Skeletal muscle tissue (tissue), 4 donors: Measurements from ENCODE around the gene SOX5. TPM values are rescaled to one million over a fixed set of nuclear protein-coding genes. Genes with fewer than 3 reads are reported as not detected.
"Not testable (repeated sequence)": the region's sequence is repeated elsewhere in the genome, so short reads cannot be mapped to it uniquely, and the experiment has no call there.

Experiments
- H3K27ac ChIP-seq: one replicate; pipeline ENCODE4 v1.7.0; 2013; ENCODE audit warnings: mild to moderate bottlenecking, low read depth, low read length, inconsistent platforms
- H3K27me3 ChIP-seq, 3 donors: one replicate each; pipeline ENCODE4 v1.7.0; 2013; ENCODE audit warnings: low read length in 3 of 3; ENCODE audit not compliant: control insufficient read depth in 3 of 3, insufficient read depth in 3 of 3
- H3K36me3 ChIP-seq, 3 donors: one replicate each; pipeline ENCODE4 v1.7.0; 2013; ENCODE audit warnings: low read length in 3 of 3; ENCODE audit not compliant: control insufficient read depth in 3 of 3, insufficient read depth in 3 of 3
- H3K4me1 ChIP-seq, 3 donors: one replicate each; pipeline ENCODE4 v1.7.0; 2013; ENCODE audit warnings: low read length in 3 of 3, mild to moderate bottlenecking in 3 of 3; ENCODE audit not compliant: control insufficient read depth in 3 of 3, insufficient read depth in 3 of 3
- H3K4me3 ChIP-seq, 3 donors: one replicate each; pipeline ENCODE4 v1.7.0; 2013; ENCODE audit warnings: low read length in 3 of 3
- H3K9ac ChIP-seq, 3 donors: one replicate each; pipeline ENCODE4 v1.7.0; 2013; ENCODE audit warnings: low read length in 3 of 3, mild to moderate bottlenecking in 3 of 3, moderate library complexity in 2 of 3, low read depth in 1 of 3
- H3K9me3 ChIP-seq, 3 donors: one replicate each; pipeline ENCODE4 v1.7.0; 2013; ENCODE audit warnings: low read length in 3 of 3; ENCODE audit not compliant: control insufficient read depth in 3 of 3
- total RNA-seq: library from RNA; depleted of rRNA; stranded (reverse); fragments of >200 nt; gene quantifications from one replicate; pipeline ENCODE4 v1.2.3, GENCODE V29; 2014
- donor health status: Osteomylitis.

The SOX5 gene
- total RNA-seq, 1 donor from 2014 or later, result 6.3 TPM

DNA sequence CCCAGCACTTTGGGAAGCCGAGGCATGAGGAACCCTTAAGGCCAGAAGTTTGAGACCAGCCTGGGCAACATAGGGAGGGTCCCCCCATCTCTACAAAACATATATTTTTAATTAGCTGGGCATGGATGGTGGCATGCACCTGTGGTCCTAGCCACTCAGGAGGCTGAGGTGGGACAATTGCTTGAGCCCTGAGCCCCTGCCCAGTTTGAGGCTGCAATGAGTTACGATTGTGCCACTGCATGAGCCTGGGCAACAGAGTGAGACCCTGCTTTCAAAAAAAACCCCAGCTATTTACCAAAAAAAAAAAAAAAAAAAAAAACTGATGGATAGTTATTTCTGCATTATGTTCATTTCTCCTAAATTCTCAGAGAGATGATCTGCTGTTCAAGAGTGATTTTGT lies 230.0 kb downstream of the SOX5 start:
- no peak overlapping the region for H3K9ac ChIP-seq
- H3K4me3 ChIP-seq, result no peak overlapping the region
- no peaks in the 10 kb centered on the region for H3K36me3 ChIP-seq
- H3K27ac ChIP-seq, result no peak overlapping the region
- no peaks in the 10 kb centered on the region for H3K4me1 ChIP-seq
- no peaks in the 10 kb centered on the region for H3K9me3 ChIP-seq
- no peaks in the 10 kb centered on the region for H3K27me3 ChIP-seq

DNA sequence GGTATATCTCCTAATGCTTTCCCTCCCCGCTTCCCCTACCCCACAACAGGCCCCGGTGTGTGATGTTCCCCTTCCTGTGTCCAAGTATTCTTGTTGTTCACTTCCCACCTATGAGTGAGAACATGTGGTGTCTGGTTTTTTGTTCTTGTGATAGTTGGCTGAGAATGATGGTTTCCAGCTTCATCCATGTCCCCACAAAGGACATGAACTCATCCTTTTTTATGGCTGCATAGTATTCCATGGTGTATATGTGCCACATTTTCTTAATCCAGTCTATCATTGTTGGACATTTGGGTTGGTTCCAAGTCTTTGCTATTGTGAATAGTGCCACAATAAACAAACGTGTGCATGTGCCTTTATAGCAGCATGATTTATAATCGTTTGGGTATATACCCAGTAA lies 239.1 kb downstream of the SOX5 start:
- H3K4me3 ChIP-seq, H3K9ac ChIP-seq, H3K4me1 ChIP-seq, H3K36me3 ChIP-seq, H3K9me3 ChIP-seq, H3K27me3 ChIP-seq, H3K27ac ChIP-seq: not testable (repeated sequence)

DNA sequence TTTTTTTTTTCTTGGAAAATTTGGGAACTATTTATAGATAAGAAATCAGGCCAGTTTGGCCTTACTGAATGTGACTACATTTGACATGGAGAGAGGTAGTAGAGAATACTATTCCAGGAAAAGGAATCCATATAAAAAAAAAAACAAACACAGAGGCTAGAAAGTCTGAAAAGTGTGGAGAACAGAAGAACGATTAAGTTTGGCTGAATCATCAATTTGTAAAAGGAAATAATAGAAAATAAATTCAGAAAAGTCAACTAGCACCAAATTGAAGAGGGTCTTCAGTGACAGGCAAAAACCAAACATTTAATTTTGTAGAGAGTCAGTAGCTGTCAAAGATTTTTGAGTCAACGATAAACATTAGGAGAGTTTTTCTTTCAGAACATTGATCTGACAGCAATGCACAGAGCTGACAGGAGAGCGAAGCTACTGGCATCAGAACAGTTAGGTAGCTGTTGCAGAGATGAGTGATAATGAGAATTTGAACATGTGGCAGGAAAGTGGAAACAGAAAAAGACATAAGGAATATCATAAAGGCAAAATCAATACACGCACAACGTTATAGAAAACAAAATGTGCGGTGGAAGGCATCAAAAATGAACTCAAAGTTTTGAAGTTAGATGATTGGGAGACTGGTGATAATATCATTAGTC lies 241.2 kb downstream of the SOX5 start:
- no peaks in the 10 kb centered on the region for H3K4me1 ChIP-seq
- H3K4me3 ChIP-seq, result no peak overlapping the region
- no peaks in the 10 kb centered on the region for H3K36me3 ChIP-seq
- no peaks in the 10 kb centered on the region for H3K9me3 ChIP-seq
- no peaks in the 10 kb centered on the region for H3K27me3 ChIP-seq
- no peak overlapping the region for H3K27ac ChIP-seq
- H3K9ac ChIP-seq, result no peak overlapping the region

DNA sequence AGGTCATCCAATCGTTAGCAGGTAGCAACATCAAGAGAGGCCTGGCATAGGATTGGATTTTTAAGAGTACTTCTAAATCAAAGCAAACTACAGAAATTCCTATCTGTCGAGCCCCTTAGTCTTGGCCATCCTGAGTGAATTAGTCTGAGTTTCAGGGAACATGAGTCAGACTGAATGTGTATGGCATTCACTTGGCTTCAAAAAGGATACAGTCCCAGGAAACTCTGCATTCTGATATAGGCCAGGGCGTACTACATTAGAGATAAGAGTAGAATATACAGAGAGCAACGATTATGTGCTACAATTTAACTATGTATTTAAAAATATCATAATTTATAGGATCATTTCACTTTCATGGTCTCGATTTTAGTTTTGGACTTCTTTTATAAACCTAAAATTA lies 242.2 kb downstream of the SOX5 start:
- Histone ChIP-seq H3K4me1 (no peaks in the 10 kb centered on the region), H3K27ac (no peak overlapping the region), H3K4me3 (no peak overlapping the region), H3K36me3 (no peaks in the 10 kb centered on the region), H3K9ac (no peak overlapping the region), H3K27me3 (no peaks in the 10 kb centered on the region), H3K9me3 (no peaks in the 10 kb centered on the region)

DNA sequence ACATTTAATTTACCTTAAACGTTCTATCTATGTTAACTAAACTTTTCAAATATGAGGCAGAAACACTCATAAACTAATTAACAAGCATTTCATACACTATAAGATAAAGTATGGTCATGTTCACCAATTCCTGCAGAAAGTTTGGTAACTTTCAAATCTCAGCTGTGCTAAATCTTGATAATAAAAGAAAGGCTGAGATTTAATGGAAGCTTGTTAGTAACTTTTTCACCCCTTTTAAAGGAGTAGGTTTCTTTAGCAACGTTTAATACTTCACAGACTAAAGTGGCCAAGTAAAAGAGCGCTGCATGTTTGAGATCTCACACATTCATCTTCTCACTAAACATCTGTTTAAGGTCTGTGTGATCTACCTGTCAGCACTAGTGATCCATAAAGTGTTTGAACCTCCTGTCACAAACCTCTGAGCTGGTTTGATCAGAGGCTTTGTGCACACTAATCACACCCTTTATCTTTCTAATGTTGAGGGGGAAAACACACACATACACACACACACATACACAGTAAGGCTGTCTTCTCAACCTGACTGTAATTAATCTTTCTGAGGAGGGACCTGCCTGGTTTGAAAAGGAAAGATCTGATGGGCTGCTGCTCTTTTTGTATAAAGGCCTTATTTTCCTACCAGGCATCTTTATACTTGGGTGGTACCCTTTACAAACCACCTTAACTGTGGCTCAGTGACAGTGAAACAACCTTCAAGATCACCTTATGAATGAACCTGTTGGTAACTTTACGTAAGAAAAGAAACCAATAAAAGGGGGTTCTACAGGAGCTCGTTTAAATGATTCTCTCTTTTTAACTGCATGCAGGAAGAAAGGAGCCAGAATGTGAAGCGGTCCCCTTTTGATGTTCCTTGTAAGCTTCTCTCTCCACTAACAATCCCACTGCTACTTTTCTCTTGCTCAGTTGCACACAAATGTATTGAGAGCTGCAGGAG lies 244.2 kb downstream of the SOX5 start:
- no peak overlapping the region for H3K9ac ChIP-seq
- no peak overlapping the region for H3K27ac ChIP-seq
- no peaks in the 10 kb centered on the region for H3K27me3 ChIP-seq
- no peaks in the 10 kb centered on the region for H3K9me3 ChIP-seq
- no peak overlapping the region for H3K4me3 ChIP-seq
- no peaks in the 10 kb centered on the region for H3K36me3 ChIP-seq
- H3K4me1 ChIP-seq, result no peaks in the 10 kb centered on the region

DNA sequence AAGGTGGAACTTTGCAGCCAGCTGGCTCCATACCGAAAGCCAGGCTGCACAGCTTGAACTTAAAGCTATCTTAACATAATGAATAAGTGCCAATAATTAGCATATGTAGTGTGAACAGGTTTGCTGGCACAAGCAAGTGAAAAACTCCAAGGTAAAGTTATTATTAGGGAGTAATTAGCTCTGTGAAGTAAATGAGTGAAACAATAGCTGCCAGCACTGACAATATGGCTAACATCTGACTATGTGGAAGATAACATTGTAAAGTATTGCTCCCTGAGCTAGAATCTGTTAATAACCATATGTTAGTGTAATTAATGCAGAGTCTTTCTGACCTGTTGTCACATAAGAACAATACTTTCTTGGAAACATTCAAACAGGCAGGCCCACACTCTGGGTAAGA lies 246.4 kb downstream of the SOX5 start:
- no peaks in the 10 kb centered on the region for H3K9me3 ChIP-seq
- no peak overlapping the region for H3K4me3 ChIP-seq
- no peaks in the 10 kb centered on the region for H3K4me1 ChIP-seq
- no peak overlapping the region for H3K27ac ChIP-seq
- H3K36me3 ChIP-seq, result no peaks in the 10 kb centered on the region
- no peak overlapping the region for H3K9ac ChIP-seq
- H3K27me3 ChIP-seq, result no peaks in the 10 kb centered on the region

DNA sequence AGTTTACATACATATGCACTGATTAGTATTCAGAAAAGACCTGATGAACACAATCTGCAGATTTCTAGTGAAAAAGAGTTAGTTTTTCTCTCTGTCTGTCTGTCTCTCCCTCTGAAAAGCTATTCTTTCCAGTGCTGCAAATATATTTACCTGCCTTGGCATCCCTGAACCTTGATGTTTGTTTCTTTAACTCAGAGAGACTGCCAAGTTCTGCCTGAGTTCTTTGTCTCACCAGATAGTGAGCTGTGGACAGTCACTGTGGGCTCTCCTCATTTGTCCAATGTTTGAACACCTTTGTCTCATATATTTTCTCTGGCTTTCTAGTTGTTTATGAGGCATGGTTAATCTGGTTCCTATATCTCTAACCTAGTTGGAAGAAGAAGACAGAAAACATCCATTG lies 250.4 kb downstream of the SOX5 start:
- no peaks in the 10 kb centered on the region for H3K27me3 ChIP-seq
- H3K4me3 ChIP-seq, result no peak overlapping the region
- H3K27ac ChIP-seq, result no peak overlapping the region
- H3K9me3 ChIP-seq, result no peaks in the 10 kb centered on the region
- no peaks in the 10 kb centered on the region for H3K36me3 ChIP-seq
- no peak overlapping the region for H3K9ac ChIP-seq
- H3K4me1 ChIP-seq, result no peaks in the 10 kb centered on the region

DNA sequence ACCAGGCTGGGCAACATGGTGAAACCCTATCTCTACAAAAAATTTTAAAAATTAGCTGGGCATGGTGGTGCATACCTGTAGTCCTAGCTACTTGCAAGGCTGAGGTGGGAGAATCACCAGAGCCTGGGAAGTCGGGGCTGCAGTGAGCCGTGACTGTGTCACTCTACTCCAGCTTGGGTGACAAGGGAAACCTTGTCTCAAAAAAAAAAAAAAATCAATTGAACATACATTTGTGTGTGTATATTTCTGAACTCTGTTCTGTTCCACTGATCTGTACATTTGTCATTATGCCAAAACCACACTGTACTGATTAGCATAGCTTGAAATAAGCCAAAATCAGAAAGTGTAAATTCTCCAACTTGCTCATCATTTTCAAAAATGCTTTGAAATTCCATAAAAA lies 254.6 kb downstream of the SOX5 start:
- H3K27ac ChIP-seq, result no peak overlapping the region
- H3K4me1 ChIP-seq, result no peaks in the 10 kb centered on the region
- H3K27me3 ChIP-seq, result no peaks in the 10 kb centered on the region
- H3K36me3 ChIP-seq, result no peaks in the 10 kb centered on the region
- no peaks in the 10 kb centered on the region for H3K9me3 ChIP-seq
- no peak overlapping the region for H3K9ac ChIP-seq
- no peak overlapping the region for H3K4me3 ChIP-seq

DNA sequence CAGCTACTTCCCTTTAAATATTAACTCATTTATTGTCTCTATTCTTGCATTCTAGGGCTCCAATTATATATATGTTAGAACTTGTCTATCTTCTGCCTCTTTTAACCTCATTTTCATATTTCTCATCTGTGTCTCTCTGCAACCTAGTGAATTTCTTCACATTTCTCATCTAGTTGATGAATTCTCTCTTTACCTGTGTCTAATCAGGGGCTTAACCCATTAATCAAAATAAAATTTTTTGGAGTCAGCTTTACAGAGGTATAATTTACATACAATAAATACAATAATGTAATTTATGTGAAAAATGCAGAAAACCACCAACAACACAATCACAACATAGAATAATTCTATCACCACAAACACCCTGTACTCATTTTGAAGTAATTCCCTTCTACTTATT lies 255.2 kb downstream of the SOX5 start:
- Histone ChIP-seq H3K27ac (no peak overlapping the region), H3K4me3 (no peak overlapping the region), H3K9ac (no peak overlapping the region), H3K4me1 (no peaks in the 10 kb centered on the region), H3K36me3 (no peaks in the 10 kb centered on the region), H3K9me3 (no peaks in the 10 kb centered on the region), H3K27me3 (no peaks in the 10 kb centered on the region)

DNA sequence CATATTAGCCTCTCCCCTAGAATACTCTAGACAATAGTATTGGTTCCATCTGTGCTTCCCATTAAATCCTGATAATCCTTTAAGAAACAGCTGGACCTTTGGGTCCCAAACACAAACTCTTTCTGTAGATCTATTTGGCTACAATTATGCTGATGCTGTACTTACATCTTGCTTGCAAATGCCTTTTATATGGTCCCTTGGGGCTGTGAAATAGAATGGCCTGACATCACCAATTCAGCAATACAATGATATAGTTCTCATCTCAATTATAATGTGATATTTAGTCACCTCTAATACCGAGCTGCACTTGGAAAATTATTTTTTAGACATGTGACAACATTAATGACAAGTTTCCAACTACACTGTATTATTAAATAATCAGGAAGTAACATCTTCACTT lies 261.5 kb downstream of the SOX5 start:
- Histone ChIP-seq H3K27ac (no peak overlapping the region), H3K27me3 (no peaks in the 10 kb centered on the region), H3K36me3 (no peaks in the 10 kb centered on the region), H3K9me3 (no peaks in the 10 kb centered on the region), H3K9ac (no peak overlapping the region), H3K4me1 (no peaks in the 10 kb centered on the region), H3K4me3 (no peak overlapping the region)
